Stomach smooth muscle (tissue), 2 donors: ENCODE measurements around the gene TSPAN15.

Experiments
- H3K27ac ChIP-seq: one replicate; pipeline ENCODE4 v1.7.0; 2013; ENCODE audit warnings: mild to moderate bottlenecking, low read length, inconsistent platforms
- H3K27me3 ChIP-seq, 2 donors: one replicate each; pipeline ENCODE4 v1.7.0; 2013; ENCODE audit warnings: low read length in 2 of 2; ENCODE audit not compliant: insufficient read depth in 2 of 2, control insufficient read depth in 1 of 2
- H3K36me3 ChIP-seq, 2 donors: one replicate each; pipeline ENCODE4 v1.7.0; 2013; ENCODE audit warnings: low read length in 2 of 2; ENCODE audit not compliant: control insufficient read depth in 2 of 2, insufficient read depth in 2 of 2
- H3K4me1 ChIP-seq: one replicate; pipeline ENCODE4 v1.7.0; 2013; ENCODE audit warnings: low read length; ENCODE audit not compliant: control insufficient read depth, insufficient read depth
- H3K4me3 ChIP-seq, 2 donors: one replicate each; pipeline ENCODE4 v1.7.0; 2013; ENCODE audit warnings: low read length in 2 of 2
- H3K9ac ChIP-seq, 2 donors: one replicate each; pipeline ENCODE4 v1.7.0; 2013; ENCODE audit warnings: low read length in 2 of 2, mild to moderate bottlenecking in 1 of 2
- H3K9me3 ChIP-seq, 2 donors: one replicate each; pipeline ENCODE4 v1.7.0; 2013; ENCODE audit warnings: low read length in 2 of 2; ENCODE audit not compliant: control insufficient read depth in 2 of 2
- donor health status: healthy.
- donor health status: Pancreatic carcinoma.

Gene TSPAN15

GRCh38 chr10:69434169-69434568 lies 17.1 kb upstream of the TSPAN15 start:
- no peaks in the 10 kb centered on the region for H3K9me3 ChIP-seq
- H3K27ac ChIP-seq, result no peak overlapping the region
- H3K4me1 ChIP-seq, result peaks cover 6% of the 10 kb centered on the region
- no peak overlapping the region for H3K4me3 ChIP-seq
- H3K36me3 ChIP-seq, result peaks cover 4 to 12% of the 10 kb centered on the region in 2 donors
- no peaks in the 10 kb centered on the region for H3K27me3 ChIP-seq
- no peak overlapping the region for H3K9ac ChIP-seq

GRCh38 chr10:69434926-69435325 lies 16.3 kb upstream of the TSPAN15 start:
- no peaks in the 10 kb centered on the region for H3K27me3 ChIP-seq
- H3K36me3 ChIP-seq, result peaks cover 4 to 12% of the 10 kb centered on the region in 2 donors
- no peak overlapping the region for H3K4me3 ChIP-seq
- no peak overlapping the region for H3K9ac ChIP-seq
- H3K4me1 ChIP-seq, result peaks cover 11% of the 10 kb centered on the region
- no peaks in the 10 kb centered on the region for H3K9me3 ChIP-seq
- H3K27ac ChIP-seq, result no peak overlapping the region

GRCh38 chr10:69435966-69436520 lies 15.2 kb upstream of the TSPAN15 start:
- H3K36me3 ChIP-seq, result peaks cover 4 to 12% of the 10 kb centered on the region in 2 donors
- no peak overlapping the region for H3K27ac ChIP-seq
- H3K27me3 ChIP-seq, result no peaks in the 10 kb centered on the region
- peaks cover 11% of the 10 kb centered on the region for H3K4me1 ChIP-seq
- no peak overlapping the region for H3K9ac ChIP-seq
- H3K9me3 ChIP-seq, result no peaks in the 10 kb centered on the region
- H3K4me3 ChIP-seq, result no peak overlapping the region

DNA sequence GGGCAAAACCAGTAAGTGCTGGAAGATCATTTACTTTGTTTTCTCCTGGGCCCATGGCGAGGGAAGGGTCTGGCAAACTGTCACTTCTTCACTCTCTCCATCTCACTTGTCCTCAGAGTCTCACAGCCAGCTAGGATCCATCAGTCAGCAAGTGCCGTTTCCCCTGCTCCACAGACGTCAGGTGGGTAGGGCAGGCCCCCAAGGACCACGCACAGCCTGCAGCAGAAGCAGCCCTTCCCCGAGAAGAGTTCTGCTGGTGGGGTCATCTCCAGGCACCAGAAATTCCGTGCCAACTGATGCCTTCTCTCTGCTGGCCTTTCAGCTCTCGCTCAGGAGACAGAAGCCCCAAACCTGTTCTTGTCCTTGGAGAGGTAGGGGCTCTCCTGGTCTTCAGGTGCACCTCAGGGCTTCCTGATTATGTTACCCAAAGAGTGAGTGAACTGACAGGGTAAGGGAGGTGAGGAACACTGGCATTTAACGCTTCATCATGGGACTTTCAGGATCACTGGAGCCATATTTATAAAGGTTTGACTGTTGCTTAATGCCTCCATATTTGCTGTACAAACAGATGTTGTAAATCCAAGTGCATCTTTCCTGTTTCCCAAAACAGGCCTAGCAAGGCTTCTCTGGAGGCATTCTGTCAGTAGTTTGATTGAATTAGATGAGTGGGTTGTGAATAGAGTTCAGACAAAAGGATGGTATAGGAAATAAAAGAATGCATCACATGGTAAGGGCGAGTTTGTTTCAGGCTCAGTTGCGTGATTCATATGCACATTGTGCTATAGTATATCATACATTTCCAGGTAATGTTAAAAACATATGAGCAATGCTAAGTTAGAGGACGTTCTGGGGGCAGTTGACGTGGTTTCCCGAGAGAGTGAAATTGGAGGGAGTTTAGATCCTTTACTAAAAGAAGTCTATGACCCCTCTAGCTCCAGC lies 13.7 kb upstream of the TSPAN15 start:
- Histone ChIP-seq H3K27me3 (no peaks in the 10 kb centered on the region), H3K9ac (no peak overlapping the region), H3K36me3 (peaks cover 4 to 12% of the 10 kb centered on the region in 2 donors), H3K4me1 (peaks cover 11% of the 10 kb centered on the region), H3K4me3 (no peak overlapping the region), H3K9me3 (no peaks in the 10 kb centered on the region), H3K27ac (no peak overlapping the region)

DNA sequence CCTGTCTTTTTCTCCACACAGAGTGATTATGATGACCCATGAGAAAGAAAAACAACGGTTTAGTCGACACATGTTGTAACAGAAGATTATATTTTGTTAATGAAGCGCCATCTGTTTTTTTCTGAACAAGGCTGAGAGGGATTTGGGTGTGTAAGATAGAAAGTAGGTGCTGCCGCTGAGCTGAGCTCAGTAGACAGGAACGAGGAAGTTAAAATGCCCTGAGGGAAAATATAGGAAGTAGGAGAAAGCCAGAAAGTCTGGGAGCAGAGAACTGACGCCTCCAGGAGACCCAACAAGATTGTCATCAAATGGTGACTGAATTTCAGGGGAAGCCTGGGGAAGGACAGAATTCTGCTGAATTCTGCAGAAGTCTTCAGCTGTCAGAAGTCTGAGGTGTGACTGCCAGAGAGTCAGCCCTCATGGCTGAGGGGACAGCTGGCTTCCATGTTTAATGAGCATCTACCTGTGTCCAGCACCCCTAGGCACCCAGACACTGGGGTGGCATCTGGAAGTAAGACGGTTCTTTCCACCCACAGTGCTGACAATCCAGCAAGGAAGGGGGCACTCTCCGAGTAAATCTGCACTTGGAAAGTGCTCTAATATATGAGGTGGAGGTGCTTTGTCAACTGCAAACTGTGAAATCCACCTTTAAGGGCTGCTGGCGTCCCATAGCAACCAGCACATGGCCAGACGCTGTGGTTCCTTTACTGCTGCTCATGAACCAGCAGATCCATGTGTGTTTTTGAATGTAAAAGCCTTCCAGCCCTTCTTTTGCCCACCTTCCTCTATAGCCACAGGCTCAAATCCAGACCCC lies 12.5 kb upstream of the TSPAN15 start:
- no peak overlapping the region for H3K4me3 ChIP-seq
- H3K27me3 ChIP-seq, result no peaks in the 10 kb centered on the region
- no peaks in the 10 kb centered on the region for H3K9me3 ChIP-seq
- peaks cover 0 to 7% of the 10 kb centered on the region in 2 donors for H3K36me3 ChIP-seq
- no peak overlapping the region for H3K27ac ChIP-seq
- peaks cover 11% of the 10 kb centered on the region for H3K4me1 ChIP-seq
- no peak overlapping the region for H3K9ac ChIP-seq

GRCh38 chr10:69439350-69439739 lies 11.9 kb upstream of the TSPAN15 start:
- Histone ChIP-seq H3K27ac (no peak overlapping the region), H3K9me3 (no peaks in the 10 kb centered on the region), H3K9ac (no peak overlapping the region), H3K36me3 (peaks cover 0 to 6% of the 10 kb centered on the region in 2 donors), H3K27me3 (no peaks in the 10 kb centered on the region), H3K4me3 (no peak overlapping the region), H3K4me1 (peaks cover 11% of the 10 kb centered on the region)

DNA sequence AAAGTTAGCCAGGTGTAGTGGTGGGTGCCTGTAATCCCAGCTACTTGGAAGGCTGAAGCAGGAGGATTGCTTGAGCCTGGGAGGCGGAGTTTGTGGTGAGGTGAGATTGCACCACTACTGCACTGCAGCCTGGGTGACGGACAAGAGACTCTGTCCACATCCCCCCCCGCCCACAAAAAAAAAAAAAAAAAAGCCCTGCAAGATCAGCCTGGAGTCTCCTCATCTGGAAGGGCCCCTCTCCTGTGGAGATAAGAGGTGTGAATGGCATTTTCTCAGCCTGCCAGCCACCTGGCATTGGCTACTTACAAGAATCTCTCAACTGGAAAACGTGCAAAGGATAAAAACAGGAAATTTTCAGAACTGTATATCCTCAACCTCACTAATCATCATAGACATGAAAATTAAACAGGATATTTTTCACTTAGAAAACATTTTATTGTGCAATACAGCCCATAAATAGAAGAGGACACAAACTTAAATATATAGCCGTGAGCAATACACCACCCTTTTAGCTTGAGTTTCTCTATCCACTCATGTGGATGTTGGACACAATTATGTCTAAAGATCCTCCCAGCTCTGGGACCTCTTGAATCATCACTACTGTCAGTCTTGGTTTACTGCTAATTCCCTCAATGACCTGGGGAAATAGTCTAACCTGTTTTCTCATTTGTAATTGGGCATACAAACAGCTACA lies 11.3 kb upstream of the TSPAN15 start:
- H3K4me1 ChIP-seq, result peaks cover 11% of the 10 kb centered on the region
- H3K9ac ChIP-seq, result no peak overlapping the region
- H3K4me3 ChIP-seq, result no peak overlapping the region
- no peaks in the 10 kb centered on the region for H3K27me3 ChIP-seq
- H3K36me3 ChIP-seq, result peaks cover 0 to 3% of the 10 kb centered on the region in 2 donors
- no peaks in the 10 kb centered on the region for H3K9me3 ChIP-seq
- no peak overlapping the region for H3K27ac ChIP-seq

DNA sequence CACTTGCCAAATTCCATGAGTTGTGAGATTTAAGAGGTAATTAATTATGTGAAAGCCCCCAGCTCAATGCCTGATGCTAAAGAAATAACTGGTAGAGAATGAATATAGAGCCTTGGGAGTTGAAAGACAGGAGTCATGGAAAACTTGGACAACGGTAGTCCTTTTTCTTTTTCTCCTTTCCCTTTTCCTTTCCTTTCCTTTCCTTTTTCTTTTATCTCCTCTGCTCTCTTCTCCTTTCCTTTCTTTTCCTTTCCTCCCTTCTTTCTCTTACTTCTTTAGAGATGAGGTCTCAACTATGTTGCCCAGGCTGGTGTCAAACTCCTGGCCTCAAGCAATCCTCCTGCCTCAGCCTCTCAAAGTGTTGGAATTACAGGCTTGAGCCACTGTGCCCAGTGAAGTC lies 7.9 kb upstream of the TSPAN15 start:
- H3K4me1 ChIP-seq, result peaks cover 18% of the 10 kb centered on the region
- H3K27me3 ChIP-seq, result no peaks in the 10 kb centered on the region
- H3K4me3 ChIP-seq, result no peak overlapping the region
- H3K9ac ChIP-seq, result no peak overlapping the region
- H3K27ac ChIP-seq, result no peak overlapping the region
- no peaks in the 10 kb centered on the region for H3K36me3 ChIP-seq
- H3K9me3 ChIP-seq, result no peaks in the 10 kb centered on the region

GRCh38 chr10:69445041-69445440 lies 6.2 kb upstream of the TSPAN15 start:
- no peak overlapping the region for H3K9ac ChIP-seq
- H3K4me3 ChIP-seq, result no peak overlapping the region
- H3K4me1 ChIP-seq, result peaks cover 13% of the 10 kb centered on the region
- no peaks in the 10 kb centered on the region for H3K36me3 ChIP-seq
- H3K9me3 ChIP-seq, result no peaks in the 10 kb centered on the region
- no peaks in the 10 kb centered on the region for H3K27me3 ChIP-seq
- H3K27ac ChIP-seq, result no peak overlapping the region

- H3K4me3 ChIP-seq, result no peak overlapping the region
- H3K9ac ChIP-seq, result no peak overlapping the region
- peaks cover 21% of the 10 kb centered on the region for H3K4me1 ChIP-seq
- H3K36me3 ChIP-seq, result no peaks in the 10 kb centered on the region
- no peaks in the 10 kb centered on the region for H3K9me3 ChIP-seq
- peak overlapping the region; percentile 53 for H3K27ac ChIP-seq
- no peaks in the 10 kb centered on the region for H3K27me3 ChIP-seq
These were observed 5.0 kb upstream of the TSPAN15 start for GRCh38 chr10:69446229-69446628.
